ENCODE data around the gene LPIN1.

Gene LPIN1

GRCh38 chr2:11786191-11786590 is 39.8 kb downstream of the LPIN1 start:
- H3K4me3 ChIP-seq (ENCODE audit: low read depth, low read length): no peak overlapping the region
- DNase-seq (ENCODE audit: low read depth): no peak
- in situ Hi-C loops (cut with HindIII; ENCODE audit: low sequenced_read_pairs): loop anchor here (25.0 kb wide), 1 partner anchor 99 kb away; no protein-coding TSS in a partner anchor
- TF ChIP-seq, protein P1, sequence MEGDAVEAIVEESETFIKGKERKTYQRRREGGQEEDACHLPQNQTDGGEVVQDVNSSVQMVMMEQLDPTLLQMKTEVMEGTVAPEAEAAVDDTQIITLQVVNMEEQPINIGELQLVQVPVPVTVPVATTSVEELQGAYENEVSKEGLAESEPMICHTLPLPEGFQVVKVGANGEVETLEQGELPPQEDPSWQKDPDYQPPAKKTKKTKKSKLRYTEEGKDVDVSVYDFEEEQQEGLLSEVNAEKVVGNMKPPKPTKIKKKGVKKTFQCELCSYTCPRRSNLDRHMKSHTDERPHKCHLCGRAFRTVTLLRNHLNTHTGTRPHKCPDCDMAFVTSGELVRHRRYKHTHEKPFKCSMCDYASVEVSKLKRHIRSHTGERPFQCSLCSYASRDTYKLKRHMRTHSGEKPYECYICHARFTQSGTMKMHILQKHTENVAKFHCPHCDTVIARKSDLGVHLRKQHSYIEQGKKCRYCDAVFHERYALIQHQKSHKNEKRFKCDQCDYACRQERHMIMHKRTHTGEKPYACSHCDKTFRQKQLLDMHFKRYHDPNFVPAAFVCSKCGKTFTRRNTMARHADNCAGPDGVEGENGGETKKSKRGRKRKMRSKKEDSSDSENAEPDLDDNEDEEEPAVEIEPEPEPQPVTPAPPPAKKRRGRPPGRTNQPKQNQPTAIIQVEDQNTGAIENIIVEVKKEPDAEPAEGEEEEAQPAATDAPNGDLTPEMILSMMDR (IDR thresholded peaks at IDR 0.05; ENCODE audit: low read depth, low read length, missing control alignments): no peak

DNA sequence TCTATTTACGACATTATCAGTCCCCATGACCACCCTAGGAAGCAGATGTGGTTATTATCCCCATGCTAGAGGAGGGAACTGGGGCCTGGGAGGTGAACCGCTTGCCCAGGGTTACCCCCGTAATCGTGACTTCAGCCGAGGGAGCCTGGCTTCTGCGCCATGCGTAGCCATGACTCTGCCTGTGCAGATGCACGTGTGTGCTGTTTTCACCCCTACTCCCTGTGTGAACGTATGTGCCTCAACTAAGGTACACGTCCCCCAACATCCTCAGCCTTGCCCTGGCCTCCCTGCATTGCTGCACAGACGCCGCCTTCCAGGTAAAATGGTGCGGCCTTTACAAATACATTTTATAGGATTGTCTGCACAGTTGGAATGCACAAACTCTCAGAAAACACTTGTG is 40.2 kb downstream of the LPIN1 start:
- H3K4me3 ChIP-seq (ENCODE audit: low read depth, low read length): no peak overlapping the region
- no peak for DNase-seq (ENCODE audit: low read depth)
- TF ChIP-seq, protein P1 (IDR thresholded peaks at IDR 0.05; ENCODE audit: low read depth, low read length, missing control alignments): no peak
- in situ Hi-C loops (cut with HindIII; ENCODE audit: low sequenced_read_pairs): loop anchor here (25.0 kb wide), 1 partner anchor 99 kb away; no protein-coding TSS in a partner anchor

- TF ChIP-seq, protein P1 (IDR thresholded peaks at IDR 0.05; ENCODE audit: low read depth, low read length, missing control alignments): no peak
- DNase-seq (ENCODE audit: low read depth): no peak
- in situ Hi-C loops (cut with HindIII; ENCODE audit: low sequenced_read_pairs): loop anchor here (25.0 kb wide), 1 partner anchor 101 kb away; no protein-coding TSS in a partner anchor
- H3K4me3 ChIP-seq (ENCODE audit: low read depth, low read length): no peak overlapping the region
Observed at GRCh38 chr2:11787991-11788390, 41.6 kb downstream of the LPIN1 start.

- in situ Hi-C loops (cut with HindIII; ENCODE audit: low sequenced_read_pairs): loop anchor here (25.0 kb wide), 1 partner anchor 101 kb away; no protein-coding TSS in a partner anchor
- TF ChIP-seq, protein P1 (IDR thresholded peaks at IDR 0.05; ENCODE audit: low read depth, low read length, missing control alignments): no peak
- no peak overlapping the region for H3K4me3 ChIP-seq (ENCODE audit: low read depth, low read length)
- DNase-seq (ENCODE audit: low read depth): no peak
Observed at GRCh38 chr2:11788461-11789124, 42.2 kb downstream of the LPIN1 start.

GRCh38 chr2:11789243-11789642 is 42.8 kb downstream of the LPIN1 start:
- in situ Hi-C loops (cut with HindIII; ENCODE audit: low sequenced_read_pairs): loop anchor here (25.0 kb wide), 1 partner anchor 102 kb away; no protein-coding TSS in a partner anchor
- DNase-seq (ENCODE audit: low read depth): no peak
- TF ChIP-seq, protein P1 (IDR thresholded peaks at IDR 0.05; ENCODE audit: low read depth, low read length, missing control alignments): no peak

DNA sequence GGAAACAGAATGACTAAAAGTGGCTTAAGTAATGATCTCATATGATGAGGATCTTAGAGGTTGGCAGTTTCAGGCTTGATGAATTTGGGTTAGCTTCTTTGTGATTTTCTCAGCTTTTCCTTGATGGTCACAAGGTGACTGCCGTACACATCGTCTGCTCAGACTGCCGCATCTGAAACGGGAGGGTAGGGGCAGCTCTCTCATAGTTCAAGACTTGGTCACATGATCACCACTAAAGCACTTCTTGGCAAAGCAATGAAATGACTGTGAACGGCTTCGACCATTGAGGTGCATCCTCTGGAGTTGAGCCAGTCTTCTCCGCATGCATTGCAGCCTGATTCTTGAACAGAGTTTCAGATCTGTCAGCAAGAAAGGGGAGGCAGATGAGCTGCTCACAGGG is 43.8 kb downstream of the LPIN1 start:
- TF ChIP-seq, protein P1 (IDR thresholded peaks at IDR 0.05; ENCODE audit: low read depth, low read length, missing control alignments): no peak
- no peak overlapping the region for H3K4me3 ChIP-seq (ENCODE audit: low read depth, low read length)
- no peak for DNase-seq (ENCODE audit: low read depth)
- in situ Hi-C loops (cut with HindIII; ENCODE audit: low sequenced_read_pairs): loop anchor here (25.0 kb wide), 1 partner anchor 103 kb away; no protein-coding TSS in a partner anchor

More at GRCh38 chr2:11789243-11789642, 42.8 kb downstream of the LPIN1 start:
- H3K4me3 ChIP-seq (ENCODE audit: low read depth, low read length): no peak overlapping the region

Data from astrocyte of the cerebellum (primary cell).